ENCODE data around the gene MAML2. TPM values are rescaled to one million over a fixed set of nuclear protein-coding genes. Genes with fewer than 3 reads are reported as not detected.

MAML2 gene
- total RNA-seq, 1 experiment from 2014 or later, result 2.7 TPM

GRCh38 chr11:96189351-96189750 is 153.6 kb downstream of the MAML2 start:
- Histone ChIP-seq H4K5ac (ENCODE audit: insufficient read length, low read depth, low read length) (no peak overlapping the region), H3K4me2 (ENCODE audit: insufficient read depth, insufficient read length, low read length) (no peak overlapping the region)

More at GRCh38 chr11:96189351-96189750, 153.6 kb downstream of the MAML2 start:
- H2BK120ac ChIP-seq (ENCODE audit: low read depth, low read length, poor library complexity, severe bottlenecking), result no peak overlapping the region
- H3K27ac Mint-ChIP-seq, result no peak overlapping the region
- H3K79me1 ChIP-seq (ENCODE audit: insufficient read depth, low read depth, low read length, poor library complexity, severe bottlenecking), result no peaks in the 10 kb centered on the region
- no CpG with 5 or more reads among the region's 1 CpG for WGBS (ENCODE audit: extremely low coverage, insufficient read length, low lambda C conversion rate)
- no peak overlapping the region for H3K27ac ChIP-seq (ENCODE audit: insufficient read length, low read depth, low read length)
- no peaks in the 10 kb centered on the region for H3K27me3 ChIP-seq (ENCODE audit: insufficient read depth, low read length)
- H3K23ac ChIP-seq (ENCODE audit: insufficient read length, low read depth, low read length), result no peak overlapping the region
- no peaks in the 10 kb centered on the region for H3K23me2 ChIP-seq (ENCODE audit: insufficient read length, low read depth, low read length, poor library complexity, severe bottlenecking)
- no peak overlapping the region for H3K14ac ChIP-seq (ENCODE audit: insufficient read depth, low read length)
- H3T11ph ChIP-seq (ENCODE audit: low read length), result no peak overlapping the region
- H4K91ac ChIP-seq (ENCODE audit: insufficient read length, low read depth, low read length), result no peak overlapping the region
- H3K4ac ChIP-seq (ENCODE audit: low read depth, low read length), result no peak overlapping the region
- H2BK15ac ChIP-seq (ENCODE audit: low read depth, low read length), result no peak overlapping the region
- no peak for TF ChIP-seq CTCF (conservative IDR thresholded peaks at IDR 0.05)
- no peaks in the 10 kb centered on the region for H3K9me3 ChIP-seq (ENCODE audit: control insufficient read depth, low read depth, low read length)
- H4K8ac ChIP-seq (replicated peaks; ENCODE audit: insufficient read length, low read depth, low read length), result no peak overlapping the region
- H3K27me3 Mint-ChIP-seq (ENCODE audit: low read depth), result no peaks in the 10 kb centered on the region
- no peaks in the 10 kb centered on the region; the same call in 1 of the 2 replicates for H3K79me2 ChIP-seq (ENCODE audit: insufficient read depth, low read length)
- no peaks in the 10 kb centered on the region for H3K9me3 Mint-ChIP-seq
- no peak overlapping the region for H3K56ac ChIP-seq (ENCODE audit: insufficient read length, low read depth, low read length)
- H2AK5ac ChIP-seq (ENCODE audit: insufficient read length, low read length), result no peak overlapping the region
- H3K18ac ChIP-seq (ENCODE audit: insufficient read length, low read depth, low read length), result no peak overlapping the region
- H3K9ac ChIP-seq (ENCODE audit: extremely low read depth, insufficient read length, low read length), result no peak overlapping the region
- no peak overlapping the region for H3K4me3 Mint-ChIP-seq
- H3K4me1 Mint-ChIP-seq, result peaks cover 23 to 37% of the 10 kb centered on the region in 2 experiments
- no peak overlapping the region for H2AFZ ChIP-seq (ENCODE audit: low read length)
- no peak overlapping the region for H2BK12ac ChIP-seq (ENCODE audit: insufficient read length, low read depth, low read length)
- no peak overlapping the region for H2BK20ac ChIP-seq (ENCODE audit: low read depth, low read length, poor library complexity, severe bottlenecking)
- H3K36me3 Mint-ChIP-seq (ENCODE audit: insufficient read depth in 1 of 3, low read depth in 3 of 3), result peaks cover 0 to 2% (median 0%) of the 10 kb centered on the region in 3 experiments; a peak in 1 of 7 replicates
- H4K20me1 ChIP-seq (ENCODE audit: control insufficient read depth, insufficient read depth, insufficient read length), result no peaks in the 10 kb centered on the region
- no peak overlapping the region for H2BK5ac ChIP-seq (ENCODE audit: insufficient read length, low read length)
- H3K4me1 ChIP-seq (ENCODE audit: insufficient read depth, low read length), result peaks cover 9% of the 10 kb centered on the region
- DNase-seq, result no peak
